ENCODE results near the gene RCAN1. TPM values are rescaled to one million over a fixed set of nuclear protein-coding genes. Genes with fewer than 3 reads are reported as not detected.

Gene RCAN1
- total and polyA plus RNA-seq, 2 of the 8 experiments (the other 6 are each of a cell fraction or from before 2014, with no cell fraction given) = 1.7 to 6.4 TPM

GRCh38 chr21:34501716-34502115 is 113.2 kb downstream of the RCAN1 start:
- no peak overlapping the region for H2BK15ac ChIP-seq (ENCODE audit: low read length)
- H3K27ac ChIP-seq (ENCODE audit: low read depth, low read length) = no peak overlapping the region
- ChIA-PET POLR2A (ENCODE audit: partially characterized antibody) (no interaction called here), CTCF (ENCODE audit: partially characterized antibody) (interaction anchor here (1.0 to 1.8 kb wide), 7 partner anchors 9 to 221 kb away, joined by 3 to 6 read pairs (median 4); no protein-coding TSS in a partner anchor)
- no peak overlapping the region for H4K5ac ChIP-seq (ENCODE audit: insufficient read length, low read depth, low read length)
- H2AK5ac ChIP-seq (ENCODE audit: low read depth, low read length) = no peak overlapping the region
- H4K91ac ChIP-seq (replicated peaks; ENCODE audit: insufficient read length, low read length) = no peak overlapping the region
- no peaks in the 10 kb centered on the region for H3K36me3 ChIP-seq (ENCODE audit: control insufficient read depth in 2 of 4, insufficient read depth in 4 of 4, low read length in 3 of 4)
- H3K9ac ChIP-seq (replicated peaks in 1 of 4; ENCODE audit: extremely low read depth in 1 of 4, low read depth in 3 of 4, low read length in 3 of 4) = no peak overlapping the region
- no peak overlapping the region for H3K4me3 ChIP-seq (ENCODE audit: extremely low read depth in 1 of 4, insufficient read depth in 2 of 4, low read depth in 3 of 4, low read length in 4 of 4)
- no peaks in the 10 kb centered on the region for H3K79me1 ChIP-seq (ENCODE audit: low read depth, low read length)
- no peak overlapping the region for H2BK5ac ChIP-seq (ENCODE audit: low read depth, low read length)
- H3K79me2 ChIP-seq (ENCODE audit: control insufficient read depth in 1 of 2, insufficient read depth in 2 of 2, low read length in 2 of 2) = no peaks in the 10 kb centered on the region
- 79% methylated on average over 1 of the region's 1 CpG; no CpG with 5 or more reads in 1 of the 2 experiments for WGBS, 2 experiments (ENCODE audit: extremely low coverage in 1 of 2, insufficient coverage in 1 of 2, insufficient read length in 1 of 2, insufficient replicate concordance in 2 of 2, low coverage in 1 of 2, low lambda C conversion rate in 2 of 2, missing lambda C conversion rate in 1 of 2)
- H3K23ac ChIP-seq (ENCODE audit: insufficient read length) = no peak overlapping the region
- no peak overlapping the region for H3K14ac ChIP-seq (ENCODE audit: insufficient read length)
- H3K27me3 ChIP-seq (replicated peaks in 1 of 4; ENCODE audit: control insufficient read depth in 3 of 4, extremely low read depth in 1 of 4, insufficient read depth in 3 of 4, low read length in 3 of 4) = no peaks in the 10 kb centered on the region
- H3K4me2 ChIP-seq (ENCODE audit: insufficient read depth in 1 of 2, low read depth in 2 of 2, low read length in 2 of 2) = no peak overlapping the region
- H3K9me3 ChIP-seq (ENCODE audit: insufficient read depth in 2 of 2, low read depth in 1 of 2, low read length in 1 of 2) = no peaks in the 10 kb centered on the region
- no peak overlapping the region for H4K8ac ChIP-seq (ENCODE audit: extremely low read depth, insufficient read depth, low read length)
- no peak for FAIRE-seq
- no peak overlapping the region for H3K56ac ChIP-seq (replicated peaks; ENCODE audit: insufficient read length, low read depth, low read length)
- H2BK12ac ChIP-seq (ENCODE audit: low read depth, low read length) = no peak overlapping the region
- no peak for DNase-seq (ENCODE audit: low read depth in 1 of 2, low spot score in 2 of 2)
- no peak overlapping the region for H3K4ac ChIP-seq (replicated peaks; ENCODE audit: insufficient read length, low read depth, low read length)
- H2AFZ ChIP-seq (ENCODE audit: low read length) = no peak overlapping the region
- no peak overlapping the region for H3K18ac ChIP-seq (ENCODE audit: extremely low read depth, low read length)
- H3K4me1 ChIP-seq (replicated peaks in 1 of 4; ENCODE audit: control insufficient read depth in 3 of 4, insufficient read depth in 4 of 4, low read length in 3 of 4) = no peaks in the 10 kb centered on the region
- H3K23me2 ChIP-seq (ENCODE audit: low read depth, low read length) = no peaks in the 10 kb centered on the region
- H2BK120ac ChIP-seq (replicated peaks; ENCODE audit: low read depth, low read length) = no peak overlapping the region
- H4K20me1 ChIP-seq (replicated peaks in 1 of 2; ENCODE audit: control insufficient read depth in 1 of 2, insufficient read depth in 2 of 2, low read length in 2 of 2) = no peaks in the 10 kb centered on the region
- H2BK20ac ChIP-seq (ENCODE audit: low read length) = no peak overlapping the region
- TF ChIP-seq CBX8 (IDR thresholded peaks at IDR 0.05; ENCODE audit: borderline replicate concordance, low read depth, low read length) = no peak
- TF ChIP-seq TAF7 (optimal IDR thresholded peaks at IDR 0.05; ENCODE audit: borderline replicate concordance, low read depth, low read length) = no peak
- TF ChIP-seq CEBPB (IDR thresholded peaks at IDR 0.05; ENCODE audit: low read depth, low read length) = no peak
- TF ChIP-seq HDAC2 (IDR thresholded peaks at IDR 0.05; ENCODE audit: borderline replicate concordance in 1 of 2, low read depth in 2 of 2, low read length in 2 of 2) = no peak
- no peak for TF ChIP-seq SRF (IDR thresholded peaks at IDR 0.05; ENCODE audit: low read depth, low read length)
- no peak for TF ChIP-seq EZH2 (IDR thresholded peaks at IDR 0.05; ENCODE audit: low read depth, low read length, severe bottlenecking)
- TF ChIP-seq TAF1 (IDR thresholded peaks at IDR 0.05; ENCODE audit: low read depth, low read length) = no peak
- TF ChIP-seq YY1 (IDR thresholded peaks at IDR 0.05; ENCODE audit: low read depth, low read length) = no peak
- TF ChIP-seq USF2 (IDR thresholded peaks at IDR 0.05; ENCODE audit: low read length) = no peak
- no peak for TF ChIP-seq ATF2 (IDR thresholded peaks at IDR 0.05; ENCODE audit: low read length)
- TF ChIP-seq KDM5A (IDR thresholded peaks at IDR 0.05; ENCODE audit: low read length) = no peak
- no peak for TF ChIP-seq RFX5 (IDR thresholded peaks at IDR 0.05; ENCODE audit: borderline replicate concordance, low read depth, low read length)
